ENCODE measurements around the gene OPA1. TPM values are rescaled to one million over a fixed set of nuclear protein-coding genes. Genes with fewer than 3 reads are reported as not detected.

OPA1 gene
- total and polyA plus RNA-seq, 7 donors, result 29.4 to 129 (median 73.4) TPM

GRCh38 chr3:193744048-193744821, 151.2 kb downstream of the OPA1 start:
- DNase-seq, result no peak
- intact Hi-C loops (cut with DNase I), result no loop called here
- Histone ChIP-seq H3K27me3 (ENCODE audit: insufficient read depth in 3 of 3, low read length in 2 of 3) (no peaks in the 10 kb centered on the region), H3K9me3 (no peaks in the 10 kb centered on the region), H3K4me3 (no peak overlapping the region), H3K4me1 (no peaks in the 10 kb centered on the region), H3K36me3 (ENCODE audit: insufficient read depth in 1 of 2, low read depth in 1 of 2) (no peaks in the 10 kb centered on the region), H3K27ac (no peak overlapping the region)
- 71 to 75% (median 73%) methylated on average over 13 of the region's 13 CpGs for WGBS, 3 donors
- TF ChIP-seq CTCF (IDR thresholded peaks at IDR 0.05), result no peak
- no peak for ATAC-seq

GRCh38 chr3:193744822-193745684, 152.0 kb downstream of the OPA1 start:
- Histone ChIP-seq H3K27me3 (ENCODE audit: insufficient read depth in 3 of 3, low read length in 2 of 3) (no peaks in the 10 kb centered on the region), H3K4me3 (no peak overlapping the region), H3K4me1 (no peaks in the 10 kb centered on the region), H3K27ac (no peak overlapping the region), H3K36me3 (ENCODE audit: insufficient read depth in 1 of 2, low read depth in 1 of 2) (no peaks in the 10 kb centered on the region), H3K9me3 (no peaks in the 10 kb centered on the region)
- intact Hi-C loops (cut with DNase I), result no loop called here
- 69 to 76% (median 75%) methylated on average over 9 of the region's 9 CpGs for WGBS, 3 donors
- no peak for TF ChIP-seq CTCF (IDR thresholded peaks at IDR 0.05)
- DNase-seq, result no peak
- ATAC-seq, result no peak

GRCh38 chr3:193746832-193747231, 153.8 kb downstream of the OPA1 start:
- ATAC-seq (no peak), DNase-seq (no peak)
- WGBS, 3 donors, result 95 to 99% (median 97%) methylated on average over 5 of the region's 5 CpGs
- H3K4me1 ChIP-seq, result no peaks in the 10 kb centered on the region
- no peaks in the 10 kb centered on the region for H3K9me3 ChIP-seq
- H3K4me3 ChIP-seq, result no peak overlapping the region
- no peaks in the 10 kb centered on the region for H3K27me3 ChIP-seq (ENCODE audit: insufficient read depth in 3 of 3, low read length in 2 of 3)
- H3K27ac ChIP-seq, result no peak overlapping the region
- intact Hi-C loops (cut with DNase I), result no loop called here
- H3K36me3 ChIP-seq (ENCODE audit: insufficient read depth in 1 of 2, low read depth in 1 of 2), result no peaks in the 10 kb centered on the region
- no peak for TF ChIP-seq CTCF (IDR thresholded peaks at IDR 0.05)

Other genes with a start within 250 kb of the OPA1 start
- not detected for gene ATP13A5, start 214.5 kb upstream of the OPA1 start, total RNA-seq
- gene ATP13A5, start 214.5 kb upstream of the OPA1 start, polyA plus RNA-seq, result under 1 TPM in 1 of 3 donors, not detected in 2; 0.07 TPM
- gene ATP13A4, start 38.3 kb upstream of the OPA1 start, total RNA-seq, result under 1 TPM in 3 of 4 donors, not detected in 1; 0.10 to 0.36 (median 0.25) TPM
- gene ATP13A4, start 38.3 kb upstream of the OPA1 start, polyA plus RNA-seq, result under 1 TPM in 1 of 3 donors, not detected in 2; 0.18 TPM

All from psoas muscle (tissue), 8 donors.